GM12874 (cell line): ENCODE results near the gene PRKD2.

Source experiments
- TF ChIP-seq, protein P1 (sequence below): IDR thresholded peaks from 2 replicates; pipeline ENCODE4 v1.5.1; 2011; ENCODE audit warnings: low read depth, mild to moderate bottlenecking, control low read depth, low read length, moderate library complexity; ENCODE audit not compliant: insufficient read depth

PRKD2 gene

DNA sequence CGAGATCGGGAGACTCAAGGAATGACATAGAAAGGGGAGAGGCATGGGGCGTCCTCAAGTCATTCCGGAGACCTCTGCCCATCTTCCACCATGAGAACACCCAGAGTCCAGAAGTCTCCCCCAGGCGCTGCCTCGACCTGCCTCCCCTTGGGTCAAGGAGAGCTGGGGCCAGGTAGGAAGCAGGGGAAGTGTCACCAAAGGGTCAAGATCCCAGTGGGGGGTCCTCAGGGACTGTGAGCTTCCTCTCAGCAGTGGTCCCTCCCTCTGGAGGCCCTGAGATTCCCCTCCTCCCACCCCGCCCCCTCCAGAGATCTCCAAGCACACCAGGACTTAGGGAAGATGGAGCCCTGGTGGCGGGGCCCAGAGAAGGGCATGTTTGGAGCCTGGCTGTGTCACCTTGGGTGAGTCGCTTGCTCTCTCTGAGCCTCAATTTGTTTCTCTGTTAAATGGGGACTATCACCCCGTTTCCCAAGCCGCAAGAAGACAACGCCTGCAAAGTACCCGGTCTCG is 56.9 kb downstream of the PRKD2 start:
- TF ChIP-seq, protein P1, sequence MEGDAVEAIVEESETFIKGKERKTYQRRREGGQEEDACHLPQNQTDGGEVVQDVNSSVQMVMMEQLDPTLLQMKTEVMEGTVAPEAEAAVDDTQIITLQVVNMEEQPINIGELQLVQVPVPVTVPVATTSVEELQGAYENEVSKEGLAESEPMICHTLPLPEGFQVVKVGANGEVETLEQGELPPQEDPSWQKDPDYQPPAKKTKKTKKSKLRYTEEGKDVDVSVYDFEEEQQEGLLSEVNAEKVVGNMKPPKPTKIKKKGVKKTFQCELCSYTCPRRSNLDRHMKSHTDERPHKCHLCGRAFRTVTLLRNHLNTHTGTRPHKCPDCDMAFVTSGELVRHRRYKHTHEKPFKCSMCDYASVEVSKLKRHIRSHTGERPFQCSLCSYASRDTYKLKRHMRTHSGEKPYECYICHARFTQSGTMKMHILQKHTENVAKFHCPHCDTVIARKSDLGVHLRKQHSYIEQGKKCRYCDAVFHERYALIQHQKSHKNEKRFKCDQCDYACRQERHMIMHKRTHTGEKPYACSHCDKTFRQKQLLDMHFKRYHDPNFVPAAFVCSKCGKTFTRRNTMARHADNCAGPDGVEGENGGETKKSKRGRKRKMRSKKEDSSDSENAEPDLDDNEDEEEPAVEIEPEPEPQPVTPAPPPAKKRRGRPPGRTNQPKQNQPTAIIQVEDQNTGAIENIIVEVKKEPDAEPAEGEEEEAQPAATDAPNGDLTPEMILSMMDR, result no peak

DNA sequence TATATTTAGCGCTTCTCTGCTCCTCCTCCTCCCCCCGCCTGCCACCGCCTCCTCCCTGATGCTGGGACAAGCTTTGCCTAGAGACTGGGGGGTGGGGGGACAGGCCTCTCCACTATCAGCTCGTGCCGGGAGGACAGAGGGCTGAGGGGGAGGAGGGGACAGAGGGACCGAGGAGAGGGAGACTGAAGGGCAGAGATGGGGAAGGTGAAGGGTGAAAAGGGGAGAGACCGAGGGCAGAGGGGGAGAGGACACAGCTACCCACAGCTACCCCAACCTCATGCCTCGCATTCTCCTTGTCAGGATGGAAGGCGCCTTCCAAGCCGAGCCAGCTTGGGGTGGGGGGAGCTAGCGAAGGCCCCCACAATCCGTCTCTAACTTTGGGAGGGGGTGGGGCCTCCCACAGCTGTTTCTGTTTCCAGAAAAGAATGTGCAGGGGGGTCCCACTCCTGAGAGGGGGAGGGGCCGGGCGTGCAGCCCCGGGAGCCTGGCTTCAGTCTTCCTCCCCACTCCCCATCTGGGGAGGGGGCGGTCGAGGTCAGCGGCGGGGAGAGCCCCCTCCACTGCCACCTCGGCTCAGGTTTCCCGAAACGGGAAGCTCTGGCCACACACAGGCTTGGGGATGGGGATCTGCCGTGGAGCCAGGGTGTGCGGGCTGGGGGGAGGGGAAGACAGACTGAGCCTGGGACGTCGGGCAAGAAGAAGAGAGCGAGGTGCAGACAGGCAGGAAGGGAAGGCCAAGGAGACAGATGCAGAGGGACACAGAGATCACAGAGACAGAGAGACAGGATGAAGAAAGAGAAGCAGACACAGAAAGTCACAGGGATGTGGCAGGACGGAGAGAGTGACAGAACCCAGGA is 57.5 kb downstream of the PRKD2 start:
- TF ChIP-seq, protein P1, result no peak

DNA sequence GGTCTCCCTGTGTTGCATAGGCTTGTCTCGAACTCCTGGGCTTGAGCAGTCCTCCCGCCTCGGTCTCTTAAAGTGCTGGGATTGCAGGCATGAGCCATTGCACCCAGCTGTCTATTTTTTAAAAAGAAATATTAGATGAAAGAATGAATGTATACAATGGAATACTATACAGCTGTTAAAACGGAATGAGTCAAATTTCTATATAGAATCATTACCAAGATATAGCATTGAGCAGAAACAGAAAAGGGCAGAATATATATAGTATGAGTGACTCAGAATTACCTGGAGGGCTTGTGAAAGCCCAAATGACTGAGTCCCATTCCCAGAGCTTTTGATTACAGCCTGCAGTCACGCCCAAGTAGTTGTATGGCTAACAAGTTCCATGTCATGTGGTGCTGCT is 60.4 kb downstream of the PRKD2 start:
- TF ChIP-seq, protein P1, result no peak

DNA sequence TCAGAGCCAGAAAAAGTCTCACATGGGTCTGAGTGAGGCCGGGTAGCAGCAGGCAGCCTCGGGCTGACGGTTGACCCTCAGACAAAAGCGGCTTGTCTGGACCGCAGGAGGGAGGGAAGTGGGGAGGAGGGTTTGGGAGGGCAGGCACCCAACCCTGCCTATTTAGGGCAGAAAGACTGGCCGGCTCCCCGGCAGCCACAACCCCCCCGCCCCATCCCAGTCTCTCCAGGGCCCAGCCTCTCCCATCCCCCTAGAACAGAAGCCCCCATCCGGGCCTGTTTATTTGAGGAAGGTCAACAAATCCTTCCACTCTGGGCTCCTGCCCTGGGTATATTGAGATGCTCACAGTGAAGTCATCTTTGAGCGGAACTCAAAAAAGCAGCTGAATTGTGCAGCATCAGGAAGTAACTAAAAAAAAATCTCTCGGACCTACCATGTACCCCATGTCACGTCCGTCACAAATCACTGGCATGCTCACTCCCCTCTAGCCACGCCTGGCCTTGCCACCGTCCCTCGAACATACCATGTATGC is 62.2 kb downstream of the PRKD2 start:
- TF ChIP-seq, protein P1, result no peak

DNA sequence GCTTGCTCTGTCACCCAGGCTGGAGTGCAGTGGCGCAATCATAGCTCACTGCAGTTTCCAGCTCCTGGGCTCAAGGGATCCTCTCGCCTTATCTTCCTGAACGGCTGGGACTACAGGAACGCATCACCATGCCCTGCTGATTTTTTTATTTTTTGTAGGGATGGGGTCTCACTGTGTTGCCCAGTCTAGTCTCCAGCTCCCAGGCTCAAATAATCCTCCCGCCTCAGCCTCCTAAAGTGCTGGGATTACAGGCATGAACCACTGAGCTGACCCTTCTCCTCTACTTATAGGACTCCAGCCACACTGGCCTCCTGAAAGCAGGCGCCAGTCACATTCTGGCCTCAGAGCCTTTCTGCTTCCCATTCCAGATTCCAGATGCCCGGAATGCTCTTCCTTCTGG is 66.5 kb downstream of the PRKD2 start:
- TF ChIP-seq, protein P1, result no peak

DNA sequence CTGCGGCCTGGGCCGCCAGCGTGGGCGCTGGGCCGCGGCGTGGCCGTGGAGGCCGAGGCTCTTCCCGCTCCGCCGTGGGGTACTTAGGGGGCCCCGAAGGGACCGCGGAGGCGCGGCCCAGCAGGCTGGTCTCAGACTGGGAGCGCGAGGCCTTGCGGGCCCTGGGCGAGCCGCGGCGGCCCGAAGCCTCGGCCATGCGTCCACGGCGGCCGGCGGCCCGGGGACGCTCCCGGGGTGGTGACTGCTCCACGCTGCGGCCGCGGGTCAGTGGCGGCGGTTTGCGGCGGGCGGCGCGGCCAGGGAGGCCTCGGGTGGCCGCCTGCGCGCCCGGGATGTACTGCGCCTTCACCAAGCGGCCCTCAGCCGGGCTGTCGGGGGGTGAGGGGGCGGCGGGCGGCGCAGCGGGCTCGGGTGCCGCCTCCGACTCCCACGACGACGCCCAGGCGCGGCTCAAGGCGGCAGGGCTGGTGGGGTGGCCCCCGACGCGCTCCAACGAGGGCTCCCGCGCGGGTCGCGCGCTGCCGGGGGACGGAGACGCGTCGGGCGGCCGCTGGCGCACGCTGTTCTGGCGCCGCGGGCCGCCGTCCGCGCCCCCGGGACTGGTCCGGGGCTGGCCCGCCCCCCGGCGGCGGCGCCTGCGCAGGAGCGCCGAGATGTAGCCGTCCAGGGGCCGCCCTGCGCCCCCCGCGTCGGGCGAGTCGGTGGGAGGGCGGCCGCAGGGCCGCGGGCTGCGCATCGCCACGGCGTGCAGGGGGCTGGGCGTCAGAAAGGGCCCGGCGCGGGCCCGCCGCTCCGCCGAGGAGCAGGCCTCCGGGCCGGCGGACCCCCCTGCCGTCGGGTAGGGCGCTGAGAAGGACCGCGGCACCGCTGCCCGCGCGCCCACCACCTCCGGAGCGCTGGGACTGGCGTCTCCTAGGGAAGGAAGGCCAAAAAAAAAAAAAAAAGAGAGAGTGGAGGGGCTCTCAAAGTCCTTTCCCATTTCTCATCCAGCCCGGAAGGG is 67.7 kb downstream of the PRKD2 start:
- TF ChIP-seq, protein P1, result no peak
